Measurements from ENCODE around the gene KPNA4.
"Not testable (repeated sequence)": the region's sequence is repeated elsewhere in the genome, so short reads cannot be mapped to it uniquely, and the experiment has no call there.

The KPNA4 gene

GRCh38 chr3:160573955-160574525 is 8.7 kb upstream of the KPNA4 start:
- DNase-seq (ENCODE audit: low spot score), result not testable (repeated sequence)

GRCh38 chr3:160569894-160570652 is 4.7 kb upstream of the KPNA4 start:
- DNase-seq (ENCODE audit: low spot score), result no peak

DNA sequence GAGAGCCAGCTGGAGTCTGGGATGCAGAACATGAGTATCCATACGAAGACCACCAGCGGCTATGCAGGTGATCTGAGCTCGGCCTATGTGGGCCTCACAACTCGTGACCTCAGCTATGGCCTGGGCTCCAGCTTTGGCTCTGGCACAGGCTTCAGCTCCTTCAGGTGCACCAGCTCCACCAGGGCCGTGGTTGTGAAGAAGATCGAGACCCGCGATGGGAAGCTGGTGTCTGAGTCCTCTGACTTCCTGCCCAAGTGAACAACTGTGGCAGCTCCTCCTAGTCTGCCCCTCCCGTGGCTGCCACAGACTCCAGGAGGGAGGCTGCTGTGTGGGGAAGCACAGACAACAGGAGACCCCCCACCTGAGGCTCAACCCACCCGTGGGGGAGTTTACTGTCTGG is 3.6 kb upstream of the KPNA4 start:
- no peak for DNase-seq (ENCODE audit: low spot score)

GRCh38 chr3:160567774-160568173 is 2.4 kb upstream of the KPNA4 start:
- no peak for DNase-seq (ENCODE audit: low spot score)

DNA sequence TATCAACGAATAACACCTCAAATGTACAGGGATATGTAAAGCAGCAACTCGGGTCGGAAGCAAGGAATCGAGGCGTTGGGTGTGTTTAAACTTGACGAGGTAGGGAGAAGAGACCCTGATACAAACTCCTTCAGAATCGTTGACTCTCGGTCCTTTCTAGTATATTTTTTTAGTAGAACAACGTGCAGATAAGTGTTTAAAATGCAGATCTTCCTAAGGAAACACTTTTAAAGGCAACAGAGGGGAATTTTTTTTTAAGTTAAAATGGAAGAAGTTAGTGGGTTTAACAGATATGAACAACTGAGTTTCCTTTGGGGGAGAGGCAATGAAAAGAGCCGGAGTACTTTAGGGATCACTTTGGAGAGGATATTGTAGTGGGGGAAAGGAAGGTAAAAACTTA is 1.1 kb upstream of the KPNA4 start:
- no peak for DNase-seq (ENCODE audit: low spot score)

- DNase-seq (ENCODE audit: low spot score), result peak; percentile 24
Measured at GRCh38 chr3:160564949-160565441, 376 bp downstream of the KPNA4 start.

- DNase-seq (ENCODE audit: low spot score), result no peak
Measured at GRCh38 chr3:160564258-160564911, 986 bp downstream of the KPNA4 start.

DNA sequence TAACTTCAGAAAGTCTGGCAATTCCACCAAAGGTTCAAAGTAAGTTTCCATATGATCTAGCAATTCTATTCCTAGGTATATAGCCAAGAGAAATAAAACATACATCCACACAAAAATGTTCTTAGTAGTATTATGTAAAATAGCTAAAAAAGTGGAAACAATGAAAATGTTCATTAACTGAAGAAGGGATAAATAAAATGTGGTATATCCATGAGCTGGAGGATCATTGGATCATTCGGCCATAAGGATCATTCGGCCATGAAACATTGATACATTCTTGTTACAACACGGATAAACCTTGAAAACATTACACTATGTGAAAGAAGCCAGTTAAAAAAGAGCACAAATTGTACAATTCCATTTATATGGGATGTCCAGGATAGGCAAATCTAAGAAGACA is 2.4 kb downstream of the KPNA4 start:
- DNase-seq (ENCODE audit: low spot score), result no peak

DNA sequence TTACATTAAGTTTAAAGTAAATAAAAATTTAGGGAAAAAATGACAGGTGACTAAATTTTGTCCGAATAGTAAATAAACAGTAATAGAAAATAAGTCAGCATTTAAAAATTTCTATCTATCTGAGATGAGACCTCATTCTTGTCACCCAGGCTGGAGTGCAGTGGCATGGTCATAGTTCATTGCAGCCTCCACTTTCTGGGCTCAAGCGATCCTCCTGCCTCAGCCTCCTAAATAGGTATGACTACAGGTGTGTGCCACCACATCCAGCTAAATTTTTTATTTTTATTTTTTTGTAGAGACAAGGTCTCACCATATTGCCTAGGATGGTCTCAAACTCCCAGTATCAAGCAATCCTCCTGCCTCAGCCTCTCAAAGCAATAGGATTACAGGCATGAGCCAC is 7.8 kb downstream of the KPNA4 start:
- no peak for DNase-seq (ENCODE audit: low spot score)

- DNase-seq (ENCODE audit: low spot score), result no peak
Measured at GRCh38 chr3:160556141-160556540, 9.2 kb downstream of the KPNA4 start.

GRCh38 chr3:160554980-160555379 is 10.4 kb downstream of the KPNA4 start:
- no peak for DNase-seq (ENCODE audit: low spot score)

- DNase-seq (ENCODE audit: low spot score), result no peak
Measured at GRCh38 chr3:160553827-160554226, 11.5 kb downstream of the KPNA4 start.

GRCh38 chr3:160546727-160547126 is 18.6 kb downstream of the KPNA4 start:
- no peak for DNase-seq (ENCODE audit: low spot score)

GRCh38 chr3:160545504-160545871 is 19.9 kb downstream of the KPNA4 start:
- DNase-seq (ENCODE audit: low spot score), result no peak

- no peak for DNase-seq (ENCODE audit: low spot score)
Measured at GRCh38 chr3:160544844-160545503, 20.4 kb downstream of the KPNA4 start.

DNA sequence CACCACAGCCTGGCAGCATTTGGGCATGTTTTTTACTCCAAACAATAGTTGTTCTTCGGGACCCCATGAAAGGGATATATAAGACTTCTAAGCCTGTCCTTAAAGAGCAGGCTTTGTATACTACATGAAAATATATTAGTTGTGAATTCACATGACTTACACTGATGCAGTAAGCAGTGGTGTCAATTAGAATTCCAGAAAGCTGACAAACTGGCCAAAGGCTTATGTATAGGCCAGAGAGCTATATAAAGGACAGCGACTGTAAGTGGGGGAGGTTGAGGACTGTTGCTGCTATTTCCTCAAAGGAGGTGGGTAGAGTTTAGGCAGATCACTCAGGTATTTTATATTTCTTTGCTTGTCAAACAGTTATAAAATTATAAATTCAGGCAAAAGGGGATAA is 24.8 kb downstream of the KPNA4 start:
- no peak for DNase-seq (ENCODE audit: low spot score)

- DNase-seq (ENCODE audit: low spot score), result no peak
Measured at GRCh38 chr3:160538895-160539294, 26.5 kb downstream of the KPNA4 start.

- no peak for DNase-seq (ENCODE audit: low spot score)
Measured at GRCh38 chr3:160537729-160538128, 27.6 kb downstream of the KPNA4 start.

DNA sequence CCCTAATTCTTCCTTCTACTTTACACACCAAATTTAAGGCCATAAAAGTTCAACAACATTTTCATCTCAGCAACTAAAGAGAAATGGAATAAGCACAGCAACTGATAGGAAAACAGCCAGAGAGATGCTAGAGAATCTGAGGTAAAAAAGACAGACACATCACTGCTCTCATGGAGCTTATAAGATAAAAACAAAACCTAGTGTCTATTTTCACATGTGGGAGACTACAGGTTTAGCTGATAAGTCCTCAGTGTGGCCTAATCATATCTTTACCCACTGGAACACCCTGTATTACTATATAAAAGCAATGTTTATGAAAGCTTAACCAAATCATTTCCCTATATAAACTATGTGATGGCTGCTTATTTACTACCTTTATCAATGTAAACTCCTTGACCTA is 33.0 kb downstream of the KPNA4 start:
- DNase-seq (ENCODE audit: low spot score), result no peak

DNA sequence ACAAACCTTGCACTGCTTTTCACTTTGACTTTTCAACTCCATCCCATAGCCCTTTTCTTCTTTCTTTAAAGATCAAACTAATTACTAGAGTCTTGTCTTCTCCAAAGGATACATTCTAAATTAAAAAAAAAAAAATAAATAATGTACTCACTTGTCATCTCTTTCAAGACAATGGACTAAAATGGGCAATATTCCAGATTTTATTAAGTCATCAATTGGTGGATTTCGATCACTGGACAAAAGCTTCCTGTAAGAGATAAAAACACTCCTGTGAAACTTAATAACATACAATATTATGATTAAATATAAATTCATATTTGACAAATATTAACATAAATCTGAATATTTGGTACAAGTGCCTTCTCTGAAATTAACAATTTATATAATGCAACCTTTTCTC is 34.1 kb downstream of the KPNA4 start:
- no peak for DNase-seq (ENCODE audit: low spot score)

DNA sequence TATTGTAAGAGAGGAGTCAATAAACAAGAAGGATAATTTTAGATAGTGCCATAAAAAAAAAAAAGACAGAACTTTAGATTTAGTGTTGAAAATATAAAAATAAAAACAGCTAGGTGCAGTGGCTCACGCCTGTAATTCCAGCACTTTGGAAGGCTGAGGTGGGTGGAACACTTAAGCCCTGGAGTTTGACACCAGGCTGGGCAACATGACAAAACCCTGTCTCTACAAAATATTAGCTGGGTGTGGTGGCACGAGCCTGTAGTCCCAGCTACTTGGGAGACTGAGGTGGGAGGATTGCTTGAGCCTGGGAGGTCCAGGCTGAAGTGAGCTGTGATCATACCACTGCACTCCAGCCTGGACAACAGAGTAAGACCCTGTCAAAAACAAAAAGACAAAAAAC is 49.0 kb downstream of the KPNA4 start:
- DNase-seq (ENCODE audit: low spot score), result not testable (repeated sequence)

DNA sequence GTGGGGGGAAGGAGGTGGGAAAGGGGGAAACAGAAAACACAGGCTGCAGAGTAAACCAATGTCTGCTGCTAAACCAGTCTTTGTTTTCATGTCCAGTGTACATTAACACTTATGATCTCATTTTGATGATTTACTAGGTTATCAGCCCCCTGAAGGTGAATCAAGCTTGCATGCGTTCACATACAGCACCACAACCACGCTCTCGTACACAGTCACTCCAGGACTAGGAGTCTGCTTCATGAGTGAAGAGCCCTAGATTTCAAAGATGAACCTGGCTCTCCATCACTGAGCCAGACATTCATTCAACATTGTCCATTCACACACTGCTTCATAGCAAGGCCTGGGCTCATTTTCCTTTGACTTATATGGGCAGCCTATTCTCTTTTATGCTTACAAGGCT is 64.0 kb downstream of the KPNA4 start:
- DNase-seq (ENCODE audit: low spot score), result no peak

GRCh38 chr3:160498202-160498601 is 67.2 kb downstream of the KPNA4 start:
- no peak for DNase-seq (ENCODE audit: low spot score)
